Activated naive CD4-positive, alpha-beta T cell treated with anti-CD3 and anti-CD28 coated beads for 36 hours (primary cell): ENCODE measurements around the gene CRTC1. TPM values are rescaled to one million over a fixed set of nuclear protein-coding genes. Genes with fewer than 3 reads are reported as not detected.

Experiments used
- CTCF ChIA-PET: fragments of 350-600 bp; sonication (Branson Sonifier 250); formaldehyde crosslinking; loops from one replicate; lab custom pipeline; 2021; ENCODE audit warnings: antibody characterized with exemption; lab: Charles Lee
- DNase-seq: peaks from one replicate; pipeline ENCODE4 v3.0.0-alpha.2; 2020
- H3K27ac Mint-ChIP-seq: one replicate; pipeline ENCODE4 v1.8.0; 2021; ENCODE audit warnings: mild to moderate bottlenecking, mixed read lengths
- H3K27me3 Mint-ChIP-seq: one replicate; pipeline ENCODE4 v1.8.0; 2021; ENCODE audit warnings: low read depth, mixed read lengths
- H3K36me3 Mint-ChIP-seq: one replicate; pipeline ENCODE4 v1.8.0; 2021; ENCODE audit warnings: low read depth, mixed read lengths
- H3K4me1 Mint-ChIP-seq: one replicate; pipeline ENCODE4 v1.8.0; 2021; ENCODE audit warnings: low read depth, mixed read lengths
- H3K4me3 Mint-ChIP-seq: one replicate; pipeline ENCODE4 v1.8.0; 2021; ENCODE audit warnings: mild to moderate bottlenecking, moderate library complexity, mixed read lengths
- H3K9me3 Mint-ChIP-seq: one replicate; pipeline ENCODE4 v1.8.0; 2021; ENCODE audit warnings: mixed read lengths
- intact Hi-C: fragments of 100-400 bp; cut with micrococcal nuclease; formaldehyde crosslinking; loops from one replicate; pipeline ENCODE4 v1.15.1; 2023
- total RNA-seq, 2 experiments: library from RNA; stranded (reverse); gene quantifications; one replicate each; pipeline ENCODE4 v1.2.3, GENCODE V29; 2021

CRTC1 gene
- total RNA-seq, 2 experiments from 2014 or later = 4.0 to 4.2 TPM

DNA sequence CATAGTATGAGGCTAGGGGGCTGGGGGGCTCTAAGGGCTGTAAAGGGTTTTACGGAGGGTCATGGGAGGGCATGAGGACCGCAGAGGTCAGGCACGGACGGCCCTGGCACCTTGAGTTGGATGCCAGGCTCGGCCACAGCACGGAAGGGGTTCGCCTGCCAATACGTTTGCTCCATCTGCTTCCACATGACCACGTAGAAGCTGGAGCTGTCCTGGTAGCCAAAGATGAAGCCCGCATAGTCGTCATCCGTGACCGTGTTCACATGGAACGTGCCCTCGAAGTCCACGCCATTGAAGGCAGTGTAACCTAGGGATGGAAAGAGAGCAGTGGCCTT is 101.3 kb downstream of the CRTC1 start:
- Mint-ChIP-seq H3K9me3 (no peaks in the 10 kb centered on the region), H3K27me3 (peaks cover 46% of the 10 kb centered on the region), H3K4me3 (no peak overlapping the region), H3K4me1 (peaks cover 30% of the 10 kb centered on the region), H3K36me3 (no peaks in the 10 kb centered on the region), H3K27ac (no peak overlapping the region)
- CTCF ChIA-PET = no interaction called here
- intact Hi-C loops = loop anchor here (5.0 to 10.0 kb wide), 2 partner anchors 170 to 192 kb away; partner anchors contain the start of gene TMEM59L
- no peak for DNase-seq

GRCh38 chr19:18785179-18786124 is 102.0 kb downstream of the CRTC1 start:
- no peak overlapping the region for H3K4me3 Mint-ChIP-seq
- no peaks in the 10 kb centered on the region for H3K36me3 Mint-ChIP-seq
- CTCF ChIA-PET = no interaction called here
- H3K4me1 Mint-ChIP-seq = peaks cover 35% of the 10 kb centered on the region
- H3K27me3 Mint-ChIP-seq = peaks cover 51% of the 10 kb centered on the region
- no peak overlapping the region for H3K27ac Mint-ChIP-seq
- intact Hi-C loops = loop anchor here (5.0 to 10.0 kb wide), 2 partner anchors 171 to 193 kb away; partner anchors contain the start of gene TMEM59L
- DNase-seq = peak; percentile 79
- H3K9me3 Mint-ChIP-seq = no peaks in the 10 kb centered on the region

DNA sequence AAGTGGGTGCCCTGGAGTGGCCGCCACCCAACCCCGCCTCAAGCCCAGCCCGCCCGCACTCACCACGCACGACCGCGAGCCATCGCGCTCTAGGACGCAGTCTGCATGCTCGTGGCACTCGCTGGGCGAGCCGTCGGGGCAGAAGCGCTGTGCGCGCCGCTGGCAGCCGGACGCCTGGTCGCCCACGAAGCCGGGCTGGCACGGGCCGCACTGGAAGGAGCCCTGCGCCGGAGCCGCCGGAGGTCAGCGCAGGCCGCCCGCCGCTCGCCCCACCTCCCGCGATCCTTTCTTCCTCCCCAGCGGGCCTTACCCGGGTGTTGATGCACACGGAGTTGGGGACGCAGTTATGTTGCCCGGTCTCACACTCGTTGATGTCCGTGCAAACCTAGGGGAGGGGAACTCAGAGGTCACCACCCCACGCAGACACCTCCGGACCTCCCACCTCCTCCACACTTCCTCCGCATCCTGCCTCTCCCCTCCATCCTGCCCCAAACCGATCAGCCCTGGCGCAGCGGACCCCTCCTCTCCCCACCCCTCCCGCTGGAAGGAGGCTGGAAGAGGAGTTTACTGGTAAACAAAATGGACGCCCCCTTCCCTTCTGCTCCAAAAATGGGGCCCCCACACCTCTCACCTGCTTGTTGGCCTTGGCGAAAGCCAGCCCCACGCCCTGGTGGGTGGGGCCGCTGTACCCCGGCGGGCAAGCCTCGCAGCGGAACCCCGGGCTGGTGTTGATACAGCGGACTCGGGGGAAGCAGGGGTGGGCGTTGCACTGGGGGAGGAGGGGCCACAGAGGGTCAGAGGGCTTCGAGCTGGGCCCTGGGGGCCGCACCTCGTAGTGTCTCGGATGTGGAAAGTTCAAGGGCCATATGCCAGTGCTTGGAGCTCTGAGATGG is 105.3 kb downstream of the CRTC1 start:
- Mint-ChIP-seq H3K36me3 (no peaks in the 10 kb centered on the region), H3K4me3 (peak overlapping the region; percentile 49), H3K9me3 (no peaks in the 10 kb centered on the region), H3K4me1 (peaks cover 39% of the 10 kb centered on the region), H3K27me3 (peaks cover 75% of the 10 kb centered on the region), H3K27ac (no peak overlapping the region)
- intact Hi-C loops = loop anchor here (5.0 to 10.0 kb wide), 2 partner anchors 174 to 196 kb away; partner anchors contain the start of gene TMEM59L
- CTCF ChIA-PET = no interaction called here
- DNase-seq = no peak

GRCh38 chr19:18789422-18789869 is 106.0 kb downstream of the CRTC1 start:
- DNase-seq = no peak
- H3K4me3 Mint-ChIP-seq = peak overlapping the region; percentile 49
- H3K36me3 Mint-ChIP-seq = no peaks in the 10 kb centered on the region
- CTCF ChIA-PET = no interaction called here
- H3K9me3 Mint-ChIP-seq = no peaks in the 10 kb centered on the region
- H3K27me3 Mint-ChIP-seq = peaks cover 75% of the 10 kb centered on the region
- intact Hi-C loops = loop anchor here (5.0 to 10.0 kb wide), 2 partner anchors 175 to 197 kb away; partner anchors contain the start of gene TMEM59L
- H3K4me1 Mint-ChIP-seq = peaks cover 39% of the 10 kb centered on the region
- H3K27ac Mint-ChIP-seq = no peak overlapping the region

DNA sequence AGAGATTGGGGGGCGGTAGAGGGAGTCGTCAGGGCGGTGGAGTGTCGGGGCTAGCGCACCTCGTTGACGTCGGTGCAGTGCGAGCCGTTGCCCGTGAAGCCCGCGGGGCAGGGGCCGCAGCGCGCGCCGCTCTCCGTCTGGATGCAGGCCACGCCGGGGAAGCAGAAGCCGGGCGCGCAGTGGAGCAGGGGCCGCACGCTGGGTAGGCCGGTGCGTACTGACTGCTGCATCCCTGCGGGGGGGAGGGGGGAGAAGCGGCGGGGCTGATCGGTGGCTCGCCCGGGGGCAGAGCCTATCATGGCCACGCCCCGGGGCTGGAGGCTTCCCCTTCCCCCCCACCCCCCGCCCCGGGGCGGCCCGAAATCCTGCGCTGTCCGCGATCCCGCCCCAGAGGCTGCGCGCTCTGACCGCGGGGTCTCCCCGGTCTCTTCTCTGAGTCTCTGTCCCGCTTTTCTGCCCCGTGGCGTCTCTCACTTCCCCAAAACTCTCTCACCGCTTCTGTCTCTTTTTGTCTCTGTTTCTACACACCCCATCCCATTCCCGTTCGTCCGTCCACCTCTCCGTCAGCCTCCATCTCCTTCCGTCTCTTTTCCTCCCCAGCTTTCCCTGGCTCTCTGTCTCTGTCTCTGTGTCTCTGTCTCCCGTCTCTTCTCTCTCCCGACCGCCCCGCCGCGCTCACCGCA is 106.5 kb downstream of the CRTC1 start:
- CTCF ChIA-PET = no interaction called here
- peak; percentile 30 for DNase-seq
- Mint-ChIP-seq H3K36me3 (no peaks in the 10 kb centered on the region), H3K4me1 (peaks cover 39% of the 10 kb centered on the region), H3K27me3 (peaks cover 78% of the 10 kb centered on the region), H3K27ac (no peak overlapping the region), H3K4me3 (peak overlapping the region; percentile 19), H3K9me3 (no peaks in the 10 kb centered on the region)
- intact Hi-C loops = loop anchor here (5.0 to 10.0 kb wide), 2 partner anchors 175 to 198 kb away; partner anchors contain the start of gene TMEM59L

GRCh38 chr19:18790566-18791314 is 107.3 kb downstream of the CRTC1 start, which contains the start of gene COMP:
TSS of gene COMP (minus strand) at chr19:18791305. CDS start at chr19:18791269, 36 bp downstream.
- no peak for DNase-seq
- no peak within 1 kb of the TSS for H3K27ac Mint-ChIP-seq
- no peaks in the 10 kb centered on the region for H3K36me3 Mint-ChIP-seq
- intact Hi-C loops = no loop called here
- peaks cover 35% of the 10 kb centered on the region for H3K4me1 Mint-ChIP-seq
- peaks cover 74% of the 10 kb centered on the region for H3K27me3 Mint-ChIP-seq
- peak within 1 kb of the TSS; percentile 19 for H3K4me3 Mint-ChIP-seq
- CTCF ChIA-PET = interaction anchor here (0.6 to 1.1 kb wide), 2 partner anchors 10 to 157 kb away, joined by 3 to 5 read pairs; no protein-coding TSS in a partner anchor
- no peaks in the 10 kb centered on the region for H3K9me3 Mint-ChIP-seq

DNA sequence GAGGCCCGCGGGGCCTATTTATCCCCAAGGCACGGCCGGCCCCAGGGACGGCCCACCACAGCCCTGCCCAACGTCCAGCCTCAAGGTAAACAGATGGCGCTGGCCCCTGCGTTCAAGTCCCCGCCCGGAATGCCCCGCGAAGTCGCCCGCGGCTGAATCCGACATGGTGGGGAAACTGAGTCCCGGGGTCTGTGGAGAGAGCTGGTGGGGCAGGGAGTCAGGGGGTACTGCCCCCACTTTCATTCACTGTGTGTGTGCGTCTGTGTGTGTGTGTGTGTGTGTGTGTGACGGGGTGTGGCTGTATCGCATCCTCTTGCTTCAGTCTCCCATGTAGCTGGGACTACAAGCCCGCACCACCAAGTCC is 107.8 kb downstream of the CRTC1 start:
- Mint-ChIP-seq H3K4me3 (no peak overlapping the region), H3K36me3 (no peaks in the 10 kb centered on the region), H3K4me1 (peaks cover 30% of the 10 kb centered on the region), H3K27ac (no peak overlapping the region), H3K27me3 (peaks cover 72% of the 10 kb centered on the region), H3K9me3 (no peaks in the 10 kb centered on the region)
- intact Hi-C loops = no loop called here
- CTCF ChIA-PET = interaction anchor here (0.6 to 1.1 kb wide), 2 partner anchors 11 to 156 kb away, joined by 3 to 5 read pairs; no protein-coding TSS in a partner anchor
- no peak for DNase-seq

DNA sequence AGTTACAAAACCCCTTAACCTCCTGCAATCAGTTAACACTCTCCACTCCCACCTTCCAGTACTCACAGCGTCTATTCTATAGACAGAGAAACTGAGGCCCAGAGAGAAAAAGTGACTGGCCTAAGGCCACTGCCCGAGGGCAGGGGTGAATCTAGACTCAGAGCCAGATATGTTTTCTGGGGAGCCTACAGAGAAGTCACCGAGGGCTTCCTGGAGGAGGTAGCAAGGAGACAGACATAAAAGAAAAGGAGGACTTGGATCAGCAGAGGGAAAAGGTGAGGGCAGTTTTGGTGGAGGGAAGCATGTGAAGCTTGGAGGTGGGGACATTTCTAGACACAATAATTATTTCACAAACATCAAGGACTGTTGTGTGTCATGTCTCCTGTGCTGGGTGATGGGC is 109.2 kb downstream of the CRTC1 start:
- CTCF ChIA-PET = no interaction called here
- DNase-seq = no peak
- no peaks in the 10 kb centered on the region for H3K9me3 Mint-ChIP-seq
- intact Hi-C loops = no loop called here
- peaks cover 22% of the 10 kb centered on the region for H3K4me1 Mint-ChIP-seq
- no peak overlapping the region for H3K4me3 Mint-ChIP-seq
- no peak overlapping the region for H3K27ac Mint-ChIP-seq
- peaks cover 61% of the 10 kb centered on the region for H3K27me3 Mint-ChIP-seq
- no peaks in the 10 kb centered on the region for H3K36me3 Mint-ChIP-seq

DNA sequence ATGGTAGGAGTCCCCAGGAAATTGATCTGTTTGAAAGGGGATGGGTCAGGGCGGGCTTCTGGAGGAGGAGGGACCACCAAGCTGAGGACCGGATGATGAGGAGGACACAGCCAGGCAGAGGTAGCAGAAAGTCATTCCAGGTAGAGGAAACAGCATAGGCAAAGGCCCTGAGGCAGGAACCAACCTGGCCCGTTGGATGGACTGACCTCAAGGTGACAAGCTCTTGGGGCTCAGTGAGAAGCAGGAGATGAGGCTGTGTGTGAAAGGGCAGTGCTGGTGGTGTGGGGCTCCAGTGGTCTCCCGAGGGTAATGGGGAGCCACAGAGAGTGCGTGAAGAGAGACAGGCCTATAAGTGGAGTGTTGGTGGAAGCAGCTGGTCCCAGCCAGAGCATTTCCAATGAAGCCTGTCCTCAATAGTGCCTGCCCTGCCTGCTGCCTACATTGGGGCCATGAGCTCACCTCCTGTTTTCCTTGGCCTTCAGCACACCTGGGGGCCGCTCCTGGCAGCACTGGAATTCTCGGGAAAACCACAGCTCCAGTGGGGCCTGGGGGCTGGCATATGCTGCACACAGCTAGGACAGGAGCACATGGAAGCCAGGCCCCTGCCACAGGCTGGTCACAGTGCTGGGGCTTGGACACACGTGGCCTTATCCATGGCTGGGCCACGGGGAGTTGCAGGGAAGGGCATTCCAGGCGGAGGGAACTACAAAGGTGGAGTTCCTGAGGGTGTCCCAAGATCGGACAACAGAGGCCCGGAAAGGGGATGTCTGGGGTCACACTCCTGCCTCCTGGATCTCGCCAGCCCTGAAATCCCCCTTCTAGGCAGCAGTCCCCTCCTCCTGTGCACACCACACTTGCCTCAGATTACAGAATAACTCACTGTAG is 109.9 kb downstream of the CRTC1 start:
- Mint-ChIP-seq H3K9me3 (no peaks in the 10 kb centered on the region), H3K4me1 (peaks cover 18% of the 10 kb centered on the region), H3K27me3 (peaks cover 54% of the 10 kb centered on the region), H3K36me3 (no peaks in the 10 kb centered on the region), H3K4me3 (no peak overlapping the region), H3K27ac (no peak overlapping the region)
- CTCF ChIA-PET = no interaction called here
- DNase-seq = no peak
- intact Hi-C loops = no loop called here

DNA sequence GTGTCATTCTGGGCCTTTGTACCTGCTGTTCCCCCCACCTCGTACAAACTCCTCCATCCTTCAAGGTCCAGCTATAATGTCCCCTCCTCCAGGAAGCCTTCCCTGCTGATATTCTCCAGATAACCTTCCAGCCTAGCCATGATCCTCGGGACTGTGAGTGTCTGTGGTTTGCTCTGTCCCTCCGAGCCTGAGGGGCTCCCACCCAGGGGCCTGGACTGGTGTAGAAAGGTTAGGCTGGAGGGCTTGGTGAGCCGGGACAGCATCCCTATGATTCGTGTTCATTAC is 110.5 kb downstream of the CRTC1 start:
- intact Hi-C loops = no loop called here
- Mint-ChIP-seq H3K9me3 (no peaks in the 10 kb centered on the region), H3K4me3 (no peak overlapping the region), H3K4me1 (peaks cover 14% of the 10 kb centered on the region), H3K36me3 (no peaks in the 10 kb centered on the region), H3K27me3 (peaks cover 50% of the 10 kb centered on the region), H3K27ac (no peak overlapping the region)
- CTCF ChIA-PET = no interaction called here
- DNase-seq = no peak

GRCh38 chr19:18794692-18795091 is 111.2 kb downstream of the CRTC1 start:
- intact Hi-C loops = no loop called here
- Mint-ChIP-seq H3K9me3 (no peaks in the 10 kb centered on the region), H3K36me3 (no peaks in the 10 kb centered on the region), H3K4me3 (no peak overlapping the region), H3K4me1 (peaks cover 9% of the 10 kb centered on the region), H3K27me3 (peaks cover 43% of the 10 kb centered on the region), H3K27ac (no peak overlapping the region)
- CTCF ChIA-PET = no interaction called here
- DNase-seq = no peak
